Activated naive CD8-positive, alpha-beta T cell treated with anti-CD3 and anti-CD28 coated beads for 36 hours (primary cell): ENCODE results near the gene BLOC1S5. TPM values are rescaled to one million over a fixed set of nuclear protein-coding genes. Genes with fewer than 3 reads are reported as not detected.
A peak's percentile ranks its signal among the peaks of the same experiment; 100 is the strongest.

Source experiments
- DNase-seq: peaks from one replicate; pipeline ENCODE4 v3.0.0; 2021
- H3K27ac Mint-ChIP-seq: one replicate; pipeline ENCODE4 v1.8.0; 2022; ENCODE audit warnings: mild to moderate bottlenecking, moderate library complexity, mixed read lengths
- H3K27me3 Mint-ChIP-seq: one replicate; pipeline ENCODE4 v1.8.0; 2022; ENCODE audit warnings: mild to moderate bottlenecking, mixed read lengths
- H3K36me3 Mint-ChIP-seq: one replicate; pipeline ENCODE4 v1.8.0; 2021; ENCODE audit warnings: mild to moderate bottlenecking, mixed read lengths
- H3K4me1 Mint-ChIP-seq: one replicate; pipeline ENCODE4 v1.8.0; 2021; ENCODE audit warnings: mixed read lengths
- H3K4me3 Mint-ChIP-seq: one replicate; pipeline ENCODE4 v1.8.0; 2022; ENCODE audit warnings: mild to moderate bottlenecking, moderate library complexity, mixed read lengths
- H3K9me3 Mint-ChIP-seq: one replicate; pipeline ENCODE4 v1.8.0; 2022; ENCODE audit warnings: mixed read lengths
- total RNA-seq, 2 experiments: library from RNA; stranded (reverse); gene quantifications; one replicate each; pipeline ENCODE4 v1.2.3, GENCODE V29; 2021

BLOC1S5 gene
- total RNA-seq, 2 experiments from 2014 or later, result 20.5 to 24.4 TPM

DNA sequence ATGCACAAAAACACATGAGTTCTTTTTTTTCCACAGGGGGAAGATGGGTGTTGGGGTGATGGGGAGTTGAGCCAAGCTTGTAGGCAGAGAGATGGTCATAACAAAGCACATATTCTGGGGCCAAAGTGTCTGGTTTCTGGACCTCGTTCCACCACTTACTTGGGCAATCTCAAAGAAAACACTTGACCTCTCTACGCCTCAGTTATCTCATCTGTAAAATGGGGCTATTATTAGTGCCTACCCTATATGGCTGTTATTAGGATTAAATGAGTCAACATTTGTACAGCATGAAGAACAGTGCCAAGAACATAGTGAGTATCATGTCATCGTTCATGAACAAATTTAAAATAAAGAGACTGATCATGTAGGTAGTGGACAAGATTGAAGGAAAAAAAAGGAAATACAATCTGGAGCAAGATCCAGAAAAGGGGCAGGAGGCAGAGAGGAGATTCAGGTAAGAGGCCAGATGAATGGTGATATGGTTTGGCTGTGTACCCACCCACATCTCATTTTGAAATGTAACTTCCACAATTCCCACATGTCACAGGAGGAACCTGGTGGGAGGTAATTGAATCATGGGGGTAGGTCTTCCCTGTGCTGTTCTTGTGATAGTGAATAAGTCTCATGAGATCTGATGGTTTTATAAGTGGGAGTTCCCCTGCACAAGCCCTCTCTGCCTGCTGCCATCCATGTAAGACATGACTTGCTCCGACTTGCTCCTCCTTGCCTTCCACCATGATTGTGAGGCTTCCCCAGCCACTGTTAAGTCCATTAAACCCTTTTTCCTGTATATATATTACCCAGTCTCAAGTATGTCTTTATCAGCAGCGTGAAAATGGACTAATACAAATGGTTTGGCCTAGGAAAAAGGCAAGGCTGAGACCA, 23.9 kb upstream of the BLOC1S5 start:
- DNase-seq, result no peak

GRCh38 chr6:8086755-8087306, 22.6 kb upstream of the BLOC1S5 start:
- Mint-ChIP-seq H3K4me1 (peaks cover 14% of the 10 kb centered on the region), H3K4me3 (no peak overlapping the region), H3K27ac (no peak overlapping the region), H3K36me3 (peaks cover 64% of the 10 kb centered on the region), H3K27me3 (no peaks in the 10 kb centered on the region), H3K9me3 (peaks cover 12% of the 10 kb centered on the region)
- no peak for DNase-seq

More for the DNA sequence above, 23.9 kb upstream of the BLOC1S5 start:
- Mint-ChIP-seq H3K27ac (no peak overlapping the region), H3K27me3 (no peaks in the 10 kb centered on the region), H3K4me1 (peaks cover 12% of the 10 kb centered on the region), H3K4me3 (no peak overlapping the region), H3K36me3 (peaks cover 66% of the 10 kb centered on the region), H3K9me3 (peaks cover 12% of the 10 kb centered on the region)

- peaks cover 6% of the 10 kb centered on the region for H3K9me3 Mint-ChIP-seq
- peaks cover 18% of the 10 kb centered on the region for H3K4me1 Mint-ChIP-seq
- no peak for DNase-seq
- no peaks in the 10 kb centered on the region for H3K27me3 Mint-ChIP-seq
- no peak overlapping the region for H3K4me3 Mint-ChIP-seq
- H3K27ac Mint-ChIP-seq, result no peak overlapping the region
- H3K36me3 Mint-ChIP-seq, result peaks cover 59% of the 10 kb centered on the region
Measured at GRCh38 chr6:8085053-8085511, 20.9 kb upstream of the BLOC1S5 start.

DNA sequence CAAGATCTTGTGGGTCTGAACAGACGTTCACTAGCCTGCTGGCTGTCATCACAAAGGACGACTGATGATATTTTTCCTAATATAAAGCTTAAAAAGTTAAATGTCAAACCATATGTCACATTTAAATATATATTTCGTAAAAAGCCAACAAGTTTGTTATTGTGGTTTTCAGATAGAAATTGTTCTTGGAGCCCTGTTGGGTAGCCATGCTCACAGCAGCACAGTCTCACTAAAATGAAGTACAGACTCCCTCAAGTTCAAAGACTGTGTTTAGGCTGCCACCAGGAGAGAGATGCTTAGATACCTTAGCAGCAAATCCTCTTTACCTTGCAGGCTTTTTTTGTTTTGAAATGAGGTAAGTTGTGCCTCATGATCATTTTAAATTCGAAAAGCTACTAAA, 20.4 kb upstream of the BLOC1S5 start:
- H3K27me3 Mint-ChIP-seq, result no peaks in the 10 kb centered on the region
- no peak overlapping the region for H3K27ac Mint-ChIP-seq
- H3K9me3 Mint-ChIP-seq, result peaks cover 6% of the 10 kb centered on the region
- peaks cover 62% of the 10 kb centered on the region for H3K36me3 Mint-ChIP-seq
- H3K4me1 Mint-ChIP-seq, result peaks cover 21% of the 10 kb centered on the region
- no peak for DNase-seq
- no peak overlapping the region for H3K4me3 Mint-ChIP-seq

- H3K9me3 Mint-ChIP-seq, result peaks cover 2% of the 10 kb centered on the region
- no peaks in the 10 kb centered on the region for H3K27me3 Mint-ChIP-seq
- no peak overlapping the region for H3K4me3 Mint-ChIP-seq
- H3K36me3 Mint-ChIP-seq, result peaks cover 55% of the 10 kb centered on the region
- H3K4me1 Mint-ChIP-seq, result peaks cover 21% of the 10 kb centered on the region
- H3K27ac Mint-ChIP-seq, result no peak overlapping the region
- no peak for DNase-seq
Measured at GRCh38 chr6:8082954-8083858, 19.0 kb upstream of the BLOC1S5 start.

- Mint-ChIP-seq H3K27me3 (no peaks in the 10 kb centered on the region), H3K4me1 (peaks cover 21% of the 10 kb centered on the region), H3K9me3 (no peaks in the 10 kb centered on the region), H3K36me3 (peaks cover 55% of the 10 kb centered on the region), H3K4me3 (no peak overlapping the region), H3K27ac (no peak overlapping the region)
- no peak for DNase-seq
Measured at GRCh38 chr6:8082572-8082953, 18.4 kb upstream of the BLOC1S5 start.

DNA sequence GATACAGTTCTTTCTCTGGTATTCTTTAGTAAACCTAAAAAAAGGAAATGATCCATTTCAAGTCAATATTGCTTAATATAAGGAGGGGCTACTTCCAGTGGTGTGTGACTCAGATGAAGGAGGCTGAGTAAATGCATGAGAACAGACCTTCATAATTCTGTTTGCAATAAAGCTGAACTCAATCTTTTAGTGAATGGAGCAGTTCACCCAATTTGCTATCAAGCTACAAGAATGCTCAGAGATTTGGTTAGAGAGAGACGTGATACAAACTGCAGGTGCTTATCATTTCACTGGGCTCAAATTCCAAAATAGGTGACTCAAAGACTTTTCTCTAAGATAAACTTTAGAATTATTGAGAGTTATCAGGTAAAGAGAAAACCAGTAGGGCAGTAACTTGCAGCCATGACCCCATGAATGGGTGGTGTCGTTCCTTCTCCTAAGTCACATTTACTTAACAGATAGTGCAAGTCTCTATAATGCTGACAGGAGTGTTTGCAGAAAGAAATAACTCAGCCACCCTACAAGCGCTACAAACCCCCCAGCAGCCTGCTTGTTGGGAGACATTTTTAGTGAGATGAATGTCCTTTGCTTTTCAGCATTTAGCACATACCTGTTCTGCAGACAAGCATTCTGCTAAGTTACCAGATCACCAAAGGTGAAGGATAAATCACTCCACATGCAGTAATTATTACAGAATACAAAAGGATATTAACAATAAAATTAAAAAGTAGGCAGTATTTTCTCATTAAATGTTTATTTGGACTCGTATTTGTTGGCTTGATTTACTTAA, 16.4 kb upstream of the BLOC1S5 start:
- Mint-ChIP-seq H3K9me3 (no peaks in the 10 kb centered on the region), H3K4me3 (no peak overlapping the region), H3K36me3 (peaks cover 49% of the 10 kb centered on the region), H3K27ac (peak overlapping the region; percentile 34), H3K4me1 (peaks cover 18% of the 10 kb centered on the region), H3K27me3 (no peaks in the 10 kb centered on the region)
- no peak for DNase-seq

DNA sequence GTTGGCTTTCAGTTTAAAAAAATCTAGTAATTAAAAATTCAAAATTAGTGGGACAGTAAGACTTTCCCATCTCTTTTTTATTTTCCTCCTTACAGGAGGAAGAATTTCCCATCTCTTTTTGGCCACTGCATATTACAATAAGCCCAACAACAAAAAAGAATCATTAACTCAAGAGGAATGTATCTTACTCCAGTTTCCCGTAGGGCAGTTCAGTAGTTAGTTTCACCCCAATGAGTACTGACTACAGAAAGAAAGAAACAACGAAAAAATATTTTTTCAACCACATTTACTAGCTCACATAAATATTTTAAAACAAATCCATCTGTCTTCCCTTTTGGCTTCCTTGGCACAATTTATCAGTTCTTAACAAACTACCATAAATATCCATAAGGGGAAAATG, 14.9 kb upstream of the BLOC1S5 start:
- DNase-seq, result no peak
- peaks cover 19% of the 10 kb centered on the region for H3K4me1 Mint-ChIP-seq
- peaks cover 50% of the 10 kb centered on the region for H3K36me3 Mint-ChIP-seq
- H3K9me3 Mint-ChIP-seq, result no peaks in the 10 kb centered on the region
- H3K27me3 Mint-ChIP-seq, result no peaks in the 10 kb centered on the region
- H3K4me3 Mint-ChIP-seq, result no peak overlapping the region
- no peak overlapping the region for H3K27ac Mint-ChIP-seq

GRCh38 chr6:8077991-8078390, 13.8 kb upstream of the BLOC1S5 start:
- Mint-ChIP-seq H3K4me3 (no peak overlapping the region), H3K9me3 (no peaks in the 10 kb centered on the region), H3K36me3 (peaks cover 44% of the 10 kb centered on the region), H3K27ac (no peak overlapping the region), H3K4me1 (peaks cover 15% of the 10 kb centered on the region), H3K27me3 (no peaks in the 10 kb centered on the region)
- DNase-seq, result no peak

DNA sequence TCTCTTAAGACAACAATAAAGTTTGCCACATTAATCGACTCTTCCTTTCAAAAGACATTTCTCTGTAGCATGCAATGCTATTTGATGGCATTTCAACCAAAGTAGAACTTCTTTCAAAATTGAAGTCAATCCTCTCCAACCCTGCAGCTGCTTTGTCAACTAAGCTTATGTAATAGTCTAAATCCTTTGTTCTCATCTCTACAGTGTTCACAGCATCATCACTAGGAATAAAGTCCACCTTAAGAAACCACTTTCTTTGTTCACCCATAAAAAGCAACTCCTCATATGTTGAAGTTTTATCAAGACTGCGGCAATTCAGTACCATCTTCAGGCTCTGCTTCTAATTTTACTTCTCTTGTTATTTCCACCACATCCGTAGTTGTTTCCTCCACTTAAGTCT, 11.5 kb upstream of the BLOC1S5 start:
- peaks cover 39% of the 10 kb centered on the region for H3K36me3 Mint-ChIP-seq

GRCh38 chr6:8075185-8075584, 11.0 kb upstream of the BLOC1S5 start:
- H3K27me3 Mint-ChIP-seq, result no peaks in the 10 kb centered on the region
- H3K4me1 Mint-ChIP-seq, result peaks cover 10% of the 10 kb centered on the region
- no peak overlapping the region for H3K4me3 Mint-ChIP-seq
- no peak for DNase-seq
- H3K36me3 Mint-ChIP-seq, result peaks cover 36% of the 10 kb centered on the region
- no peaks in the 10 kb centered on the region for H3K9me3 Mint-ChIP-seq
- H3K27ac Mint-ChIP-seq, result no peak overlapping the region

More for the DNA sequence above, 11.5 kb upstream of the BLOC1S5 start:
- Mint-ChIP-seq H3K27ac (no peak overlapping the region), H3K4me3 (no peak overlapping the region), H3K9me3 (no peaks in the 10 kb centered on the region), H3K27me3 (no peaks in the 10 kb centered on the region), H3K4me1 (peaks cover 13% of the 10 kb centered on the region)
- no peak for DNase-seq

DNA sequence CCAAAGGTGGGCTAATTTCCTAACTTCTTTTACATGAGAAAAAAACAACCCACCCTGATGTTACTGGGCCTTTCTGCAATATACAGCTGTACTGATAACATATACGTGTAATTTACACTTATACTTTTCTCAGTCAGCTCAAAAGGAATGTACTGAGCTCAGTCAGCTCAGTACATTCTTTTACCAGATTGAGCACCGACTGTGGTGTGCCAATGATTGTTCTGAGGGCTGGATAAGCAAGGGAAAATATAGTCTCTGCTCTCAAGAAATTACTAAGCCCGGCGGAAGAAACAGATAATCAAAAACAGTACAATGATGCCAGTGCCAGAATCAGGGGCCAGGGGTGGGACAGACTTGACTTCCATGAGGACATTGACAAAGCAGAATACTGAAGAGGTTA, 10.0 kb upstream of the BLOC1S5 start:
- H3K4me3 Mint-ChIP-seq, result no peak overlapping the region

DNA sequence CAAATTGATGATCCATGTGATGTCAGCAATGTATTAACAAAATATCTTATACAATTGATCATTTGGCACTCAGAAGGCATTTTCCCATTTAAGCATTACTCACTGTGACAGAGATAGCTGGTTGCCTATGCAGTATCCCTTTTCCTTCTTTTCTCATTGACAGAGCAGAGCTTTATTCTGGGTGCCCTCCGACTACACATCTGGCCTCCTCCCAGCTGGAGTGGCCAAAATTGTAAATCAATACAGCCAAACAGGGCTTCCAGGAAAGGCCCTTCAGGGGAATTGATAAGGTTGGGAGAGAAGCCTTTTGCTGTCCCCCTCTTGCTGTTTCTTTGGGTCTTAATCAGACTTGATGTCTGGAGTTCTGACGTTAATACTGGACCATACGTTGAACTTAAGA, 9.6 kb upstream of the BLOC1S5 start:
- Mint-ChIP-seq H3K9me3 (no peaks in the 10 kb centered on the region), H3K27ac (no peak overlapping the region), H3K4me1 (peaks cover 7% of the 10 kb centered on the region), H3K4me3 (no peak overlapping the region), H3K36me3 (peaks cover 27% of the 10 kb centered on the region), H3K27me3 (no peaks in the 10 kb centered on the region)
- DNase-seq, result no peak

More for the DNA sequence above, 10.0 kb upstream of the BLOC1S5 start:
- H3K4me1 Mint-ChIP-seq, result peaks cover 7% of the 10 kb centered on the region
- no peaks in the 10 kb centered on the region for H3K27me3 Mint-ChIP-seq
- DNase-seq, result no peak
- no peak overlapping the region for H3K27ac Mint-ChIP-seq
- peaks cover 28% of the 10 kb centered on the region for H3K36me3 Mint-ChIP-seq
- H3K9me3 Mint-ChIP-seq, result no peaks in the 10 kb centered on the region

DNA sequence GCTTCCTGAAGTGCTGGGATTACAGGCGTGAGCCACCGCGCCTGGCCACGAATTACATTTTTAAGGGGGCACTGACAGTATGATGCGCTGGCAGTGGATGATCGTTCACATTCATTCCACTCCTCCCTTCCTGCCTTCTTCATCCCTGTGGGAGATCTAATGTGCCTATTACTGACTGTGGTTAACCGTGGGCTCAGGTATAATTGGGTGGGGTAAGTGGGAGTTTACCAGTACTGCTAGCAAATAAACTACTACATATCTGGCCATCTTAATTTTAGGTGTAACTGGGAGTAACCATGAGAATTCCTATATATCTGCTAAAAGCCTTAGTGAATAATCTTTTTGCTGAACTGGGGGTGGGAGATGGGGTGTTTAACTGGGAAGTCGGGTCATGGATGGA, 6.5 kb upstream of the BLOC1S5 start:
- peaks cover 8% of the 10 kb centered on the region for H3K4me1 Mint-ChIP-seq
- H3K36me3 Mint-ChIP-seq, result peaks cover 7% of the 10 kb centered on the region

More for the DNA sequence above, 6.5 kb upstream of the BLOC1S5 start:
- no peaks in the 10 kb centered on the region for H3K27me3 Mint-ChIP-seq
- no peak overlapping the region for H3K4me3 Mint-ChIP-seq
- no peak for DNase-seq
- H3K27ac Mint-ChIP-seq, result no peak overlapping the region
- no peaks in the 10 kb centered on the region for H3K9me3 Mint-ChIP-seq
